Naive B cell (primary cell): ENCODE results near the gene PTER. TPM values are rescaled to one million over a fixed set of nuclear protein-coding genes. Genes with fewer than 3 reads are reported as not detected.

Source experiments
- ATAC-seq, 2 donors: fragments of 150-1000 bp; cut with Tn5 transposase; 2 replicates each; pipeline ENCODE4 v1.10.0; 2021; ENCODE audit warnings: low read depth in 2 of 2, mild to moderate bottlenecking in 2 of 2, moderate library complexity in 2 of 2
- DNase-seq: peaks from one replicate; pipeline ENCODE4 v3.0.0; 2022
- H3K27ac Mint-ChIP-seq, 6 donors: one replicate each; pipeline ENCODE4 v1.8.0; 2020 to 2022; ENCODE audit warnings: mild to moderate bottlenecking in 6 of 6, mixed read lengths in 6 of 6, moderate library complexity in 5 of 6, inconsistent platforms in 2 of 6
- H3K27me3 Mint-ChIP-seq, 3 donors: one replicate each; pipeline ENCODE4 v1.8.0; 2021 to 2022; ENCODE audit warnings: mixed read lengths in 3 of 3, mild to moderate bottlenecking in 1 of 3
- H3K36me3 Mint-ChIP-seq, 2 donors: one replicate each; pipeline ENCODE4 v1.8.0; 2020 to 2022; ENCODE audit warnings: mixed read lengths in 2 of 2, inconsistent platforms in 1 of 2, mild to moderate bottlenecking in 1 of 2
- H3K4me1 Mint-ChIP-seq, 3 donors: one replicate each; pipeline ENCODE4 v1.8.0; 2020 to 2022; ENCODE audit warnings: mixed read lengths in 3 of 3, inconsistent platforms in 1 of 3, mild to moderate bottlenecking in 1 of 3, moderate library complexity in 1 of 3
- H3K4me3 Mint-ChIP-seq, 8 donors: one replicate each; pipeline ENCODE4 v1.8.0; 2020 to 2022; ENCODE audit warnings: mild to moderate bottlenecking in 8 of 8, mixed read lengths in 8 of 8, moderate library complexity in 8 of 8, inconsistent platforms in 2 of 8
- H3K9me3 Mint-ChIP-seq, 7 donors: one replicate each; pipeline ENCODE4 v1.8.0; 2020 to 2022; ENCODE audit warnings: mixed read lengths in 7 of 7, mild to moderate bottlenecking in 5 of 7, inconsistent platforms in 2 of 7, moderate library complexity in 1 of 7
- polyA plus RNA-seq, 6 donors: library from polyadenylated mRNA; unstranded; fragments of 300-500 nt; fragmentation: Illumina TruSeq; gene quantifications; one replicate each; pipeline ENCODE4 v1.2.3, GENCODE V29; 2021; ENCODE audit warnings: low read depth in 6 of 6

The PTER gene
- polyA plus RNA-seq, 6 donors from 2014 or later, result 8.6 to 16.5 (median 12.0) TPM

DNA sequence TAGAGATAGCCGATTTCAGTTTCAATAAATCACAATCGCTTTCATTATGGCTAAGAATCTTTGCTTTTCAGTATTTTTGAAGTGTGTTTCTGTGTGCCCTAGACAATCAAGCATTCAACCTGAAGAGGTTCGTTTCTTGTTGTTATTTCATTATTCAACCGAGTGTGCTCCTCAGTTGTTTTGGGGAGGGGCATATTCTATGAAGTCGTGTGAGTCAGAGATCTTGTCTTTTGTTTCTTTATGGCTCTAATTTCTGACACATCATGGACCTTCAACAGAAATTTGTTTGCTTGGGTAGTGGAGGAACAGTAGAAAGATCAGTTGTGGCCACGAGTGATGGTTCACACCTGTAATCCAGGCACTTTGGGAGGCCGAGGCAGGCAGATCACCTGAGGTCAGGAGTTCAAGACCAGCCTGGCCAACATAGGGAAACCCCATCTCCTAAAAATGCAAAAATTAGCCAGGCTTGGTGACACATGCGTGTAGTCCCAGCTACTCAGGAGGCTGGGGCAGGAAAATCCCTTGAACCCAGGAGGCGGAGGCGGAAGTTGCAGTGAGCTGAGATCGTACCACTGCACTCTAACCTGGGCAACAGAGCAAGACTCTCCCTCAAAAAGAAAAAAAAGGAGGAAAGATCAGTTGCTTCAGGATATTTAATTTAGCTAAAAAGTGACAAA is 46.6 kb downstream of the PTER start:
- Mint-ChIP-seq H3K27me3 (no peaks in the 10 kb centered on the region), H3K9me3 (no peaks in the 10 kb centered on the region), H3K4me1 (peaks cover 3 to 6% (median 5%) of the 10 kb centered on the region in 3 donors), H3K27ac (no peak overlapping the region), H3K4me3 (no peak overlapping the region), H3K36me3 (peaks cover 0 to 23% of the 10 kb centered on the region in 2 donors)
- no peak for DNase-seq
- ATAC-seq, result no peak

DNA sequence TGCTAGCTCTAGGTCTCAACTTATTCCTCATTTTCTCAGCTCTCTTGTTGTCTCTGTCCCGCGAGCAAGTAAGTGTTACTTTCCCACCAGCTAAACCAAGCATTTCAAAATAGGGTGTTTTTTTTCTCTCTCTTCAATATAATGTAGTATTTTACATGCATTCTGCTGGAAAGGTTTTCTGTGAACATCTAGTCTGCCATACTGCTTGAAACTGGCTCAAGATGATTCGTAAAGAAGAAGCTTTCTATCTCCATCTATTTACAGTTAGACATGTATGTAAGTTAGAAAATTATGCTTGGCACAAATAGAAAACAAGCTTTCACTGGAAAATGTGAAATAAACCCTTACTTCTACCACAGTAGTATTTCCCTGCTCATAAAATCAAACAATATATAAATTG is 53.7 kb downstream of the PTER start:
- no peak overlapping the region for H3K27ac Mint-ChIP-seq
- no peak overlapping the region for H3K4me3 Mint-ChIP-seq
- no peak for ATAC-seq
- DNase-seq, result no peak
- H3K4me1 Mint-ChIP-seq, result peaks cover 0 to 4% (median 0%) of the 10 kb centered on the region in 3 donors
- no peaks in the 10 kb centered on the region for H3K27me3 Mint-ChIP-seq
- H3K36me3 Mint-ChIP-seq, result peaks cover 8 to 47% of the 10 kb centered on the region in 2 donors
- no peaks in the 10 kb centered on the region for H3K9me3 Mint-ChIP-seq

DNA sequence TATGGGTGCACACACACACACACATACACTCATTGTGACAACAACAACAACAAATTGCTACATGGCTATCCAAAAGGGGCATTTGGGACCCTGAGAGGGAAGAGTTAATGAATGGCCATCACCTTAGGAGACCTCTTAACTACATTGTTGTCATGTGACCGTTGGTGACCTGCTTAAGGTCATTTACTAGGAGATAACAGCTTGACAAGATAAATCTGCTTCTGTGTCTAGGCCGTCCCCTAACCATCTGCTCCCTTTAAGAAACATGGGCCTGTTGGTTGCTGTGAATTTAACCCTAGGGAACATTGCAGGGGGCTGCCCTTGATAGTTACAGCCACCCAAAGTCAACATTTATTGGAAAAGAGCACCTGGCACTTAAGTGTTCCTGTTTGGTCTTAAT is 55.1 kb downstream of the PTER start:
- Mint-ChIP-seq H3K27me3 (no peaks in the 10 kb centered on the region), H3K4me1 (peaks cover 0 to 9% (median 0%) of the 10 kb centered on the region in 3 donors), H3K36me3 (peaks cover 8 to 36% of the 10 kb centered on the region in 2 donors), H3K4me3 (no peak overlapping the region), H3K9me3 (no peaks in the 10 kb centered on the region), H3K27ac (no peak overlapping the region)
- ATAC-seq, result no peak
- no peak for DNase-seq

DNA sequence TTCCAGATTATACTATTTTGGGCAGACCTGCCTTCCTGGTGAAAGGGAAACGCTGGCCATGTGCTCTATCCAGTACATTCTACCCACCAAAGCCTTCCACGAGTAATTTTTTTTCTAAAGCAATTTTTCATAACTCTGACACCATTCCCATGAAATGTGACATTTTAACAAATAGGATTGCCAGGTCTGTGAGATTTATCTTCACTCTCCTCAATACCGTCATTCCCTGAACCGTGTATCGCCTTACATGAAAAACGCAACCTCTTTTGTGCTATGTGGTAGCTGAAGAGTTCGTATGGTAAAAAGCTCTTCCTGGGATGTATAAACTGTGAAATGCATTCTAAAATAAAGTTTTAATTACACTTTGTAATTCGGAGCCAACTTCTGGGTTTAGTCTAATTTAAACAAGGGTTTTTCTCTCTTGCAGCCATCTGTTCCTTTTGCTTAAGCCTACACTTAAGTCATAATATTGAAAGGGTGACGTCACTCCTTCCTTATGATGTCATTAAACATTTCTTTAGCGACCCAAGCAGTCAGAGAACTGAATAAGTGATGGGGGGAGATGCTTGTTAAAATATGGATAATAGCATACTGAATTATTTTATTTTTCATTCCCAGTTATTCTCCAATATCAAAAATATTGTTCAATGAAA is 57.2 kb downstream of the PTER start:
- ATAC-seq, result no peak
- H3K27me3 Mint-ChIP-seq, result no peaks in the 10 kb centered on the region

DNA sequence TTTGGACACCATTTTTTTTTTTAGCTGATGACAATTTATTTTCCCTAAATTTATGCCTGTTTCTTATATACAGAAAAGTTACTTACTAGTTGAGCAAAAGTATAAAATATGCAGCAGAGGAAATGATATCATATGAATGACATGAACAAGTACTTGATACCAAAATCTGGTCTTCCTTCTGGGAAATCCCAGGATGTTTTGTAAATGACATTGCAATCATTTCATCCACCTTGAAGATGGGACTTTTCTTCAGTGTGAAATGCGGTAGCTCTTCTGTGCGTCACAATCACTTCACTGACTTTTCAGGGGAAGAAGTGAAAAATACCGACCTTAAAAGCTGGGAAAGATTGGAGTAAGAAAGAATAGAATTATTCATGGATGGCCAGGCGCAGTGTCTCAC is 61.1 kb downstream of the PTER start:
- Mint-ChIP-seq H3K4me3 (no peak overlapping the region), H3K36me3 (peaks cover 7 to 22% of the 10 kb centered on the region in 2 donors), H3K27me3 (no peaks in the 10 kb centered on the region), H3K27ac (peak overlapping the region in 1 of 6 donors; percentile 51), H3K4me1 (peaks cover 0 to 5% (median 0%) of the 10 kb centered on the region in 3 donors), H3K9me3 (no peaks in the 10 kb centered on the region)
- ATAC-seq (no peak), DNase-seq (no peak)

More for the DNA sequence above, 57.2 kb downstream of the PTER start:
- no peak for DNase-seq
- Mint-ChIP-seq H3K4me1 (peaks cover 0 to 9% (median 0%) of the 10 kb centered on the region in 3 donors), H3K27ac (no peak overlapping the region), H3K9me3 (no peaks in the 10 kb centered on the region), H3K4me3 (no peak overlapping the region), H3K36me3 (peaks cover 3 to 43% of the 10 kb centered on the region in 2 donors)

DNA sequence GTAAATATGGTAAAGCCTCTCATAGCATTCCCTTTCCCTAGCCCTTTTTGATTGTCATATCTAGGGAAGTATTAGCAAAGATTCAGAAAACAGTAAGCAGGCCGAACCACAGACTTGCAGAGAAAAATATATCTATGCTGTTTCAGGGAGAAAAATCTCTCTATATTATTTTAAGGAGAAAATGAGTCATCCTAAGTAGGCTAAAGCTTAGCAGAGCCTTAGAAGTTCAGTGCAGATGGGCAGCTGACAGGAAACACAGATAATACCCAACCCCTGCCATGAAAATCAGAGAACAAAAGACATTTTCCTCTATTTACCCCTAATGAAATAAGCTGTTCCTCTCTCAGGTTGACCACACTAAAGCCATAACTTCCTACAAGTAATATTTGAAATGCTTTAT is 68.4 kb downstream of the PTER start:
- H3K36me3 Mint-ChIP-seq, result peaks cover 24 to 26% of the 10 kb centered on the region in 2 donors
- H3K9me3 Mint-ChIP-seq, result no peaks in the 10 kb centered on the region
- no peak overlapping the region for H3K27ac Mint-ChIP-seq
- ATAC-seq (no peak), DNase-seq (no peak)
- H3K4me1 Mint-ChIP-seq, result peaks cover 0 to 5% (median 0%) of the 10 kb centered on the region in 3 donors
- H3K4me3 Mint-ChIP-seq, result no peak overlapping the region
- H3K27me3 Mint-ChIP-seq, result no peaks in the 10 kb centered on the region

DNA sequence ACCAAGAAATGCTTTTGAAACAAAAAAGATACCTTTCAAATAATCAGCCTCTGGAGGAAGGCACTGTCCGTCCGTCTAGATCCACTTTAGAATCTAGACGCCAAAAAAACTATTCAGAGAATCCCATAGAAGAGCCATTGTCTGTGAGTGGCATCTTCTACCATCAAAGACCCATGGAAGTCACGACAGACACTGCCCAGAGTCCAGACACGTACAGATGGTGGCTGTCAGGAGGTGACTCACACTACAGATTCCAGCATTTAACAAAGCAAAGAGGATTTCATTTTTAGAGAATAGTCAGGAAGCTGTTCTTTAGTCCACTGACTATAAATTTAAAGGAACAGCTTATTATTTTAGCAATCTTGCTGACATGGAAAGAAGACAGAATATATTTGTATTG is 73.2 kb downstream of the PTER start:
- H3K4me1 Mint-ChIP-seq, result no peaks in the 10 kb centered on the region
- no peak overlapping the region for H3K4me3 Mint-ChIP-seq
- ATAC-seq, result no peak
- H3K36me3 Mint-ChIP-seq, result peaks cover 22 to 27% of the 10 kb centered on the region in 2 donors
- H3K27ac Mint-ChIP-seq, result peak overlapping the region in 1 of 6 donors; percentile 75
- DNase-seq, result no peak
- no peaks in the 10 kb centered on the region for H3K27me3 Mint-ChIP-seq
- H3K9me3 Mint-ChIP-seq, result no peaks in the 10 kb centered on the region

DNA sequence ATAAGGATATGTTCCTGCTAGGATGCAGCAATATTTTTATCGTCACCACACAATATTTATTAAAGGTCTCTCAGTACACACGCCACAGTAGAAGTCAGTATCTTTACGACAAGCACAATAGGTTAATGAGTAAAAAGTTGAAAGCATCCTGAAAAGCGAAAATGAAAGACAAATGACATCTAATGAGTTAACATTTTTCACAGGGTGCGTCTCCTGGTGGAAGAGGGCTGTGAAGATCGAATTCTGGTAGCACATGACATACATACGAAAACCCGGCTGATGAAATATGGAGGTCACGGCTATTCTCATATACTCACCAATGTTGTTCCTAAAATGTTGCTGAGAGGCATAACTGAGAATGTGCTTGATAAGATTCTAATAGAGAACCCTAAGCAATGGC is 74.0 kb downstream of the PTER start:
- no peak for ATAC-seq
- H3K4me1 Mint-ChIP-seq, result no peaks in the 10 kb centered on the region
- H3K9me3 Mint-ChIP-seq, result no peaks in the 10 kb centered on the region
- no peak overlapping the region for H3K27ac Mint-ChIP-seq
- H3K4me3 Mint-ChIP-seq, result no peak overlapping the region
- no peak for DNase-seq
- no peaks in the 10 kb centered on the region for H3K27me3 Mint-ChIP-seq
- peaks cover 22 to 27% of the 10 kb centered on the region in 2 donors for H3K36me3 Mint-ChIP-seq

DNA sequence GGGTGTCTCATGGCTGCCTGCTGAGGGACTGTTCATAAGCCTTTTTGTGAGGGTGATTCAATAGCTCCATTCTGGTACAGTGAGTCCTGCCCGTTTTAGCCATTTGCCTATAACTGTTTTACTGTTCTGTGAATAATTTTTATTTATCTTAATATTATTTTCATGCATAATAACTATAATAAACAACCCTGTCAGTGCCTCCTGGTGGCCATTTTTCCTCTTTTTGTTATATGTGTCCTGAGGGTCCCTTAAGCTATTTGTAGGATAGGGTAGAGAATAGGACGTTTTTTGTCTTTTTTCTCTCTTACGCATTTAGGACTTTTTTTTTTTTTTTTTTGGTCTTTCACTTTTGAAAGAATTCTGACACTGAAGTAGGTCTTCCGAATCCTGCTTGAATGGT is 82.0 kb downstream of the PTER start:
- H3K36me3 Mint-ChIP-seq, result peaks cover 0 to 8% of the 10 kb centered on the region in 2 donors
- H3K27me3 Mint-ChIP-seq, result peaks cover 28 to 35% (median 31%) of the 10 kb centered on the region in 3 donors
- H3K9me3 Mint-ChIP-seq, result peaks cover 0 to 3% (median 0%) of the 10 kb centered on the region in 7 donors
- peak overlapping the region in 6 of 8 donors; percentile 51 to 92 (median 84) for H3K4me3 Mint-ChIP-seq
- H3K4me1 Mint-ChIP-seq, result peaks cover 14 to 19% (median 16%) of the 10 kb centered on the region in 3 donors
- H3K27ac Mint-ChIP-seq, result no peak overlapping the region
- DNase-seq (no peak), ATAC-seq (no peak)

DNA sequence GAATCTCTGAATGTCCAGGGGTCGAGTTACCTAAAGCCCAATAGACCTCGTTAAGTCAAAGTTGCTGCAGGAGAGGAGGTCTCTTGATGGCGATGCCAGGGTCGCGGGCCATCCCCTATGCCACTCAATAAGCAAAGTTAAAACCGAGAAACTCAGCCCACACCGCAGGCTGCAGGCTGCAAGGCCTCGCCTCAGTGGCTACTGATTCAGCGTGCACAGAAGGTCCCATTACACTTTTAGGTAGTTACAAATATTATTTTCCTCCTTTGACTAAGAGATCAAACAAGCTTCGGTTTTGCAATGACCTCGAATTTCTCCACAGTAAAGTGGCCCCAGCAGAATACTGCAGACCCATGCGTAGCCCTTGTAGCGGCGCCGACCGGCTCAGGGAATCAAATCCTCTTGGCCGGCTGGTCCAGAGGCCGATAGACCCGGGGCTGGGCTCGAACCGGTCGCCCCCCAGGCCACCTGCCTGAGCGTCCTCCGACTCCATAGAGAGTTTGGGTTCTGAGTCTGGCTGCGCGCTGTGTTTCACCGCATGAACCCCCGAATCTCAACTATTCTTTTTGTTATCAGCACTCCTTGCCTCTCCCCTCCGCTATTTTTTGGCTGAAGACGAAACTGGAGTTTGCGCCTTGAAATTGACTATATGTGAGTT is 82.6 kb downstream of the PTER start:
- DNase-seq (no peak), ATAC-seq (no peak)
- H3K36me3 Mint-ChIP-seq, result peaks cover 0 to 8% of the 10 kb centered on the region in 2 donors
- peak overlapping the region; percentile 66 to 92 (median 87) for H3K4me3 Mint-ChIP-seq
- H3K27me3 Mint-ChIP-seq, result peaks cover 31 to 40% (median 31%) of the 10 kb centered on the region in 3 donors
- peak overlapping the region in 1 of 6 donors; percentile 32 for H3K27ac Mint-ChIP-seq
- H3K4me1 Mint-ChIP-seq, result peaks cover 14 to 19% (median 16%) of the 10 kb centered on the region in 3 donors
- peaks cover 0 to 3% (median 0%) of the 10 kb centered on the region in 7 donors for H3K9me3 Mint-ChIP-seq

DNA sequence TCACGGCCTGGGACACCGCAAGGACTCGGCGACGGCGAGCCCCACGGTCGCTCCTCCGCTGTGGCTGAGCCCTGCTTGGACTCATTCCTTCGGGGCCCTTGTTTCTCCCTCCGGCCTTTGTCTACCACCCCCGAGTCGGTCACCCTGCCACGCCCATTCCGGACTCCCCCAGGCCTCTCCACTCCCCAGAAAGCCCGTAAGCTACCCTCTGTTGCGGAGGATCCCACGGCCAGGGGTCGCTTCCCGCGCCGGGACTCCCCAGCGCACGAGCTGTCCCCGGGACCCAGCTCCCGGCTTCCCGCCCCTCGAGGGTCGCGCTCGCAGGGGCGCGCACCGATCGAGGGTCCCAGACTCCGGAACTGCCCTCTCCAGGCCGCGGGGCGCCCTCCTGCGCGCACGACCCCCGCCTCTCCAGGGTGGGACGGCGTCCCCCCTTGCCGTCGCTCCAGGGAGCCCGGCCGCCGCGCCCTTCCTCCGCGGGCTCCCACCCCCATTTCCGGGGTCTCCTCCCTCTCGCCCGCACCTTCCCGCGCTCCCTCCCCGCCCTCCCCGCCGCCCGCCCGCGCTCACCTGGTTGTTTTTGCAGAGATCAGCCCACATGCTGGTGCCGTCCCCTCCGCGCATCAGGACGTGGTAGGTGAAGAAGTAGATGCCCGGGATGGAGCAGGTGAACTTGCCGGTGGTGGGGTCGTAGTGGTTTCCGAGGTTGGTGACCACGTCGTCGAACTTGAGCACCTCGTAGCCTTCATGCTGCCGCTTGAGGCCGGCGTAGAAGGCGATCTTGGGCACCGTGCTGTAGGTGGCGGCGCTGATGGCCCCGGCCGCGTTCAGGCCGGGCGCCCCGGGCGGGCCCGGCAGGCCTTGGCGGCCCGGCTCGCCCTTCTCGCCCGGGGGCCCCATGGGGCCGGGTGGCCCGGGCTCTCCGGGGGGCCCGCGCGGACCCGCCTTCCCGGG is 83.4 kb downstream of the PTER start:
- Mint-ChIP-seq H3K36me3 (peaks cover 0 to 3% of the 10 kb centered on the region in 2 donors), H3K9me3 (peaks cover 0 to 3% (median 0%) of the 10 kb centered on the region in 7 donors), H3K4me3 (peak overlapping the region; percentile 66 to 92 (median 87)), H3K27ac (no peak overlapping the region), H3K27me3 (peaks cover 31 to 45% (median 31%) of the 10 kb centered on the region in 3 donors), H3K4me1 (peaks cover 14 to 19% (median 16%) of the 10 kb centered on the region in 3 donors)
- ATAC-seq (no peak), DNase-seq (no peak)

DNA sequence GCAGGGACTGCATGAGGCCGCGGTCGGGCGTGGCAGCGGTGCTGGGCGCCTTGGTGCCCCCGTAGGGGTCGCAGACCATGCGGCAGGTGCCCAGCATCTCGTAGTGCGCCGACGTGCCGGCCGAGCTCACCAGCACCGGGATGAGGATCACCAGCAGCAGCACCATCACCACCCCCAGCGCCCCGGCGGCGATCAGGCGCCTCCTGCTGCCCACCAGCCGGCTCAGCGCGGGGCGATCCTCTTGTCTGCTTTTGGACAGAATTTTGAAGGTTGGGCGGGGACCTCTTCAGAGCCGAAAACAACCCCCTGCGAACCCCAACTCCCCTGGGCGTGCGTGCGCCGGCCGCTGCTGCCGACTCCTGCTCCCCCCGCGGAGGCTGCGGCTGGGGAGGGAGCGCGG is 84.1 kb downstream of the PTER start:
- peaks cover 0 to 3% of the 10 kb centered on the region in 2 donors for H3K36me3 Mint-ChIP-seq
- H3K27me3 Mint-ChIP-seq, result peaks cover 31 to 45% (median 31%) of the 10 kb centered on the region in 3 donors
- H3K4me1 Mint-ChIP-seq, result peaks cover 14 to 19% (median 16%) of the 10 kb centered on the region in 3 donors
- H3K9me3 Mint-ChIP-seq, result peaks cover 0 to 3% (median 0%) of the 10 kb centered on the region in 7 donors
- DNase-seq (no peak), ATAC-seq (peak in 1 of 2 donors; percentile 16)
- H3K4me3 Mint-ChIP-seq, result peak overlapping the region in 6 of 8 donors; percentile 29 to 92 (median 54)
- no peak overlapping the region for H3K27ac Mint-ChIP-seq
